HG02623 (cell line): ENCODE results near the gene TOMM70.
"Not testable (repeated sequence)": the region's sequence is repeated elsewhere in the genome, so short reads cannot be mapped to it uniquely, and the experiment has no call there.

Experiments used
- ATAC-seq: cut with Tn5 transposase; IDR thresholded peaks from one replicate; pipeline ENCODE4 v1.9.1; 2021; ENCODE audit warnings: moderate library complexity; ENCODE audit not compliant: unreplicated experiment

Gene TOMM70

GRCh38 chr3:100329800-100330489, 70.9 kb downstream of the TOMM70 start:
- no peak for ATAC-seq

GRCh38 chr3:100327377-100327776, 73.5 kb downstream of the TOMM70 start:
- ATAC-seq: not testable (repeated sequence)

- no peak for ATAC-seq
These were observed 75.1 kb downstream of the TOMM70 start for GRCh38 chr3:100325827-100326226.

GRCh38 chr3:100324044-100324443, 76.8 kb downstream of the TOMM70 start:
- no peak for ATAC-seq

GRCh38 chr3:100319951-100320350, 80.9 kb downstream of the TOMM70 start:
- ATAC-seq: no peak

GRCh38 chr3:100317912-100318311, 83.0 kb downstream of the TOMM70 start:
- ATAC-seq: no peak

- ATAC-seq: peak; percentile 70
These were observed 84.2 kb downstream of the TOMM70 start for GRCh38 chr3:100316641-100317069.
